H1 (cell line): ENCODE measurements around the gene KCNH1. TPM values are rescaled to one million over a fixed set of nuclear protein-coding genes. Genes with fewer than 3 reads are reported as not detected.

Experiments
- CTCF ChIA-PET: fragments of 300-600 bp; sonication (Branson Sonifier 250); formaldehyde crosslinking; loops from one replicate; lab custom pipeline; 2021; ENCODE audit not compliant: partially characterized antibody; lab: Charles Lee
- POLR2A ChIA-PET: fragments of 300-600 bp; sonication (Branson Sonifier 250); formaldehyde crosslinking; loops from one replicate; lab custom pipeline; 2021; ENCODE audit warnings: inconsistent platforms; ENCODE audit not compliant: partially characterized antibody; lab: Charles Lee
- DNase-seq, 2 experiments: peaks; one replicate each; pipeline versions ENCODE4 v3.0.0 to v3.0.0-alpha.2; 2010 to 2022; ENCODE audit warnings: low spot score in 2 of 2, low read depth in 1 of 2, mixed read lengths in 1 of 2
- FAIRE-seq: peaks from 2 replicates; lab custom pipeline; 2011; peaks lifted over from hg19 to GRCh38; lab: Jason Lieb, UNC
- H2AFZ ChIP-seq: 2 replicates; pipeline ENCODE4 v1.8.1; 2012; ENCODE audit warnings: low read length, inconsistent platforms
- H2AK5ac ChIP-seq: 2 replicates; pipeline ENCODE4 v1.6.1; 2013; ENCODE audit warnings: low read depth, low read length
- H2BK120ac ChIP-seq: replicated peaks from 2 replicates; pipeline ENCODE3; 2013; ENCODE audit warnings: low read depth, low read length, inconsistent platforms
- H2BK12ac ChIP-seq: 2 replicates; pipeline ENCODE4 v1.6.1; 2013; ENCODE audit warnings: low read depth, low read length
- H2BK15ac ChIP-seq: 2 replicates; pipeline ENCODE4 v1.6.1; 2013; ENCODE audit warnings: low read length
- H2BK20ac ChIP-seq: 2 replicates; pipeline ENCODE4 v1.6.1; 2013; ENCODE audit warnings: low read length
- H2BK5ac ChIP-seq: 2 replicates; pipeline ENCODE4 v1.6.1; 2013; ENCODE audit warnings: low read depth, low read length
- H3K14ac ChIP-seq: 2 replicates; pipeline ENCODE4 v1.6.1; 2013; ENCODE audit warnings: inconsistent platforms; ENCODE audit not compliant: insufficient read length
- H3K18ac ChIP-seq: 2 replicates; pipeline ENCODE4 v1.6.1; 2013; ENCODE audit warnings: low read length; ENCODE audit errors: extremely low read depth
- H3K23ac ChIP-seq: 2 replicates; pipeline ENCODE4 v1.6.1; 2013; ENCODE audit warnings: inconsistent platforms; ENCODE audit not compliant: insufficient read length
- H3K23me2 ChIP-seq: 2 replicates; pipeline ENCODE4 v1.6.1; 2013; ENCODE audit warnings: low read depth, low read length
- H3K27ac ChIP-seq: 2 replicates; pipeline ENCODE4 v1.6.1; 2011; ENCODE audit warnings: low read depth, low read length, inconsistent platforms
- H3K27me3 ChIP-seq, 4 experiments: replicated peaks in 1 of 4; 1 replicate in 1 of 4; 2 replicates in 3 of 4; pipeline versions ENCODE4 v1.6.1 to v1.8.1; 2011 to 2013; ENCODE audit warnings: low read length in 3 of 4, mild to moderate bottlenecking in 3 of 4, inconsistent platforms in 2 of 4, mixed read lengths in 2 of 4, moderate library complexity in 1 of 4; ENCODE audit not compliant: control insufficient read depth in 3 of 4, insufficient read depth in 3 of 4; ENCODE audit errors: extremely low read depth in 1 of 4
- H3K36me3 ChIP-seq, 4 experiments: 2 replicates each; pipeline versions ENCODE4 v1.6.1 to v1.8.1; 2011 to 2013; ENCODE audit warnings: mild to moderate bottlenecking in 4 of 4, low read length in 3 of 4, moderate library complexity in 2 of 4, control low read depth in 1 of 4, inconsistent platforms in 1 of 4; ENCODE audit not compliant: insufficient read depth in 4 of 4, control insufficient read depth in 2 of 4
- H3K4ac ChIP-seq: replicated peaks from 2 replicates; pipeline ENCODE3; 2013; ENCODE audit warnings: low read length, low read depth, mixed read lengths, inconsistent platforms; ENCODE audit not compliant: insufficient read length
- H3K4me1 ChIP-seq, 4 experiments: replicated peaks in 1 of 4; 1 replicate in 1 of 4; 2 replicates in 3 of 4; pipeline versions ENCODE4 v1.6.1 to v1.8.1; 2011 to 2013; ENCODE audit warnings: low read length in 3 of 4, inconsistent platforms in 2 of 4, mixed read lengths in 1 of 4; ENCODE audit not compliant: insufficient read depth in 4 of 4, control insufficient read depth in 3 of 4
- H3K4me2 ChIP-seq, 2 experiments: 2 replicates each; pipeline versions ENCODE4 v1.6.1 to v1.8.1; 2011 to 2013; ENCODE audit warnings: low read depth in 2 of 2, low read length in 2 of 2, control low read depth in 1 of 2, inconsistent platforms in 1 of 2, mild to moderate bottlenecking in 1 of 2; ENCODE audit not compliant: insufficient read depth in 1 of 2
- H3K4me3 ChIP-seq, 4 experiments: fragments of 200-600, 300-600 bp in 1 of 4; sonication (generic), shearing (Covaris generic), sonication (Bioruptor Twin) in 1 of 4; 2 replicates each; pipeline versions ENCODE4 v1.5.1 to v1.8.1; 2011 to 2016; ENCODE audit warnings: low read length in 4 of 4, low read depth in 3 of 4, control low read depth in 2 of 4, inconsistent platforms in 2 of 4, mild to moderate bottlenecking in 2 of 4, mixed read lengths in 1 of 4, moderate library complexity in 1 of 4; ENCODE audit not compliant: insufficient read depth in 2 of 4; ENCODE audit errors: extremely low read depth in 1 of 4
- H3K56ac ChIP-seq: replicated peaks from 2 replicates; pipeline ENCODE3; 2013; ENCODE audit warnings: low read depth, mild to moderate bottlenecking, mixed read lengths, low read length, inconsistent platforms; ENCODE audit not compliant: insufficient read length
- H3K79me1 ChIP-seq: 2 replicates; pipeline ENCODE4 v1.6.1; 2013; ENCODE audit warnings: low read depth, low read length, control low read depth
- H3K79me2 ChIP-seq, 2 experiments: 2 replicates each; pipeline versions ENCODE4 v1.6.1 to v1.8.1; 2012 to 2013; ENCODE audit warnings: low read length in 2 of 2, mild to moderate bottlenecking in 2 of 2, inconsistent platforms in 1 of 2; ENCODE audit not compliant: insufficient read depth in 2 of 2, control insufficient read depth in 1 of 2
- H3K9ac ChIP-seq, 4 experiments: replicated peaks in 1 of 4; 1 replicate in 1 of 4; 2 replicates in 3 of 4; pipeline versions ENCODE4 v1.6.1 to v1.8.1; 2011 to 2013; ENCODE audit warnings: low read depth in 3 of 4, low read length in 3 of 4, control low read depth in 2 of 4, mild to moderate bottlenecking in 2 of 4, moderate library complexity in 2 of 4, inconsistent platforms in 1 of 4; ENCODE audit errors: extremely low read depth in 1 of 4
- H3K9me3 ChIP-seq, 2 experiments: 2 replicates each; pipeline versions ENCODE4 v1.6.1 to v1.8.1; 2012 to 2013; ENCODE audit warnings: mild to moderate bottlenecking in 2 of 2, moderate library complexity in 2 of 2, control low read depth in 1 of 2, inconsistent platforms in 1 of 2, low read depth in 1 of 2, low read length in 1 of 2, mixed read lengths in 1 of 2; ENCODE audit not compliant: insufficient read depth in 2 of 2
- H4K20me1 ChIP-seq, 2 experiments: replicated peaks in 1 of 2; 2 replicates each; pipeline versions ENCODE3 to v1.8.1; 2011 to 2013; ENCODE audit warnings: inconsistent platforms in 2 of 2, low read length in 2 of 2, mild to moderate bottlenecking in 1 of 2; ENCODE audit not compliant: insufficient read depth in 2 of 2, control insufficient read depth in 1 of 2
- H4K5ac ChIP-seq: 2 replicates; pipeline ENCODE4 v1.6.1; 2013; ENCODE audit warnings: low read length, low read depth, mixed read lengths, inconsistent platforms; ENCODE audit not compliant: insufficient read length
- H4K8ac ChIP-seq: 2 replicates; pipeline ENCODE4 v1.8.0; 2013; ENCODE audit warnings: mild to moderate bottlenecking, moderate library complexity, low read length, inconsistent platforms; ENCODE audit not compliant: insufficient read depth; ENCODE audit errors: extremely low read depth
- H4K91ac ChIP-seq: replicated peaks from 2 replicates; pipeline ENCODE3; 2013; ENCODE audit warnings: low read length, mixed read lengths, inconsistent platforms; ENCODE audit not compliant: insufficient read length
- ATF3 ChIP-seq: IDR thresholded peaks from 2 replicates; pipeline ENCODE4 v1.6.1; 2011; ENCODE audit warnings: low read depth, mild to moderate bottlenecking, low read length; ENCODE audit not compliant: insufficient read depth
- BACH1 ChIP-seq: IDR thresholded peaks from 2 replicates; pipeline ENCODE4 v1.6.1; 2012; ENCODE audit warnings: low read length, improper control_type of control experiment
- CTBP2 ChIP-seq: IDR thresholded peaks from 2 replicates; pipeline ENCODE4 v1.7.0; 2011; ENCODE audit warnings: borderline replicate concordance, mild to moderate bottlenecking, moderate library complexity, mixed read lengths, low read length; ENCODE audit not compliant: insufficient read depth, insufficient read length
- EP300 ChIP-seq, 2 experiments: IDR thresholded peaks; 1 replicate in 1 of 2; 2 replicates in 1 of 2; pipeline ENCODE4 v1.6.1; 2011 to 2012; ENCODE audit warnings: low read depth in 2 of 2, low read length in 2 of 2, mild to moderate bottlenecking in 2 of 2, borderline replicate concordance in 1 of 2, inconsistent platforms in 1 of 2, moderate library complexity in 1 of 2
- EZH2 ChIP-seq: fragments of 200-600 bp; sonication (generic); IDR thresholded peaks from 2 replicates; pipeline ENCODE4 v1.7.1; 2012; ENCODE audit warnings: low read depth, mild to moderate bottlenecking, moderate library complexity, low read length, inconsistent platforms; ENCODE audit not compliant: severe bottlenecking
- FOSL1 ChIP-seq: IDR thresholded peaks from 2 replicates; pipeline ENCODE4 v1.6.1; 2011; ENCODE audit warnings: mild to moderate bottlenecking, low read depth, low read length, moderate library complexity; ENCODE audit not compliant: insufficient read depth
- MAFK ChIP-seq: IDR thresholded peaks from 2 replicates; pipeline ENCODE4 v1.6.1; 2012; ENCODE audit warnings: low read depth, mild to moderate bottlenecking, improper control_type of control experiment, low read length
- NRF1 ChIP-seq: IDR thresholded peaks from 2 replicates; pipeline ENCODE4 v1.6.1; 2011; ENCODE audit warnings: mild to moderate bottlenecking, low read depth, low read length, improper control_type of control experiment
- POLR2A ChIP-seq, 2 experiments: IDR thresholded peaks; 1 replicate in 1 of 2; 2 replicates in 1 of 2; pipeline ENCODE4 v1.6.1; 2011; ENCODE audit warnings: low read depth in 2 of 2, low read length in 2 of 2, mild to moderate bottlenecking in 2 of 2; ENCODE audit errors: control extremely low read depth in 1 of 2
- SAP30 ChIP-seq: fragments of 300-600 bp; sonication (generic); IDR thresholded peaks from 2 replicates; pipeline ENCODE4 v1.7.1; 2012; ENCODE audit warnings: low read length, moderate library complexity, mild to moderate bottlenecking, inconsistent platforms; ENCODE audit not compliant: insufficient read depth, insufficient replicate concordance
- SIRT6 ChIP-seq: IDR thresholded peaks from one replicate; pipeline ENCODE4 v1.7.1; 2012; ENCODE audit warnings: low read length, inconsistent platforms
- SP2 ChIP-seq: IDR thresholded peaks from 2 replicates; pipeline ENCODE4 v1.6.1; 2012; ENCODE audit warnings: mild to moderate bottlenecking, low read length, inconsistent platforms
- SP4 ChIP-seq: IDR thresholded peaks from 2 replicates; pipeline ENCODE4 v1.6.1; 2012; ENCODE audit warnings: low read length, inconsistent platforms
- ZNF274 ChIP-seq: IDR thresholded peaks from 2 replicates; pipeline ENCODE4 v1.7.0; 2012; ENCODE audit warnings: low read length, borderline replicate concordance; ENCODE audit errors: extremely low read depth
- WGBS, 2 experiments: shearing (Covaris generic) in 1 of 2; methylation state at CpG; one replicate each; pipeline versions ENCODE4 v1.1.6 to v1.1.7; 2013 to 2015; ENCODE audit warnings: low lambda C conversion rate in 2 of 2, mixed read lengths in 2 of 2, inconsistent platforms in 1 of 2, low coverage in 1 of 2, missing lambda C conversion rate in 1 of 2; ENCODE audit not compliant: insufficient replicate concordance in 2 of 2, insufficient coverage in 1 of 2, insufficient read length in 1 of 2; ENCODE audit errors: extremely low coverage in 1 of 2, missing lambda C conversion rate in 1 of 2; 5-methylcytosine and 5-hydroxymethylcytosine counted together
- polyA plus RNA-seq, 7 experiments: library from polyadenylated mRNA; depleted of rRNA in 3 of 7; stranded (reverse) in 5 of 7; unstranded in 2 of 7; fragments of >200 nt in 5 of 7; fragments of 200-250 nt in 2 of 7; gene quantifications; 1 replicate in 5 of 7; 2 replicates in 1 of 7; 4 replicates in 1 of 7; pipeline versions ENCODE4 v1.2.1 to v1.2.3, GENCODE V29; 2011 to 2013; ENCODE audit warnings: missing spikeins in 2 of 7, mixed read lengths in 2 of 7
- total RNA-seq: library from RNA; stranded (reverse); fragmentation: NEBNext Ultra II Directional; extraction: Animal tissue kit (Norgen Biotek cat#: 25700); gene quantifications from 2 replicates; pipeline ENCODE4 v1.2.1, GENCODE V29; 2021

Gene KCNH1
- total and polyA plus RNA-seq, 2 of the 8 experiments (the other 6 are each of a cell fraction or from before 2014, with no cell fraction given): 0.27 to 0.34 TPM

- H3K4me2 ChIP-seq: no peak overlapping the region
- H3K23ac ChIP-seq: no peak overlapping the region
- H3K18ac ChIP-seq: no peak overlapping the region
- WGBS, 2 experiments: 67% methylated on average over 1 of the region's 1 CpG; no CpG with 5 or more reads in 1 of the 2 experiments
- H3K14ac ChIP-seq: no peak overlapping the region
- no peak overlapping the region for H4K8ac ChIP-seq
- no peak overlapping the region for H2BK5ac ChIP-seq
- H3K4me1 ChIP-seq: no peaks in the 10 kb centered on the region
- H3K27ac ChIP-seq: no peak overlapping the region
- ChIA-PET POLR2A (no interaction called here), CTCF (interaction anchor here (0.8 to 1.2 kb wide), 2 partner anchors 10 to 147 kb away, joined by 3 read pairs; no protein-coding TSS in a partner anchor)
- no peak overlapping the region for H2AK5ac ChIP-seq
- DNase-seq: no peak
- peaks cover 0 to 5% of the 10 kb centered on the region in 2 experiments for H4K20me1 ChIP-seq
- no peaks in the 10 kb centered on the region for H3K79me2 ChIP-seq
- H3K9ac ChIP-seq: no peak overlapping the region
- no peak overlapping the region for H4K5ac ChIP-seq
- no peaks in the 10 kb centered on the region for H3K9me3 ChIP-seq
- no peak overlapping the region for H2BK12ac ChIP-seq
- H2BK15ac ChIP-seq: no peak overlapping the region
- no peaks in the 10 kb centered on the region for H3K36me3 ChIP-seq
- no peak for FAIRE-seq
- no peak overlapping the region for H3K56ac ChIP-seq
- H3K4me3 ChIP-seq: no peak overlapping the region
- H2BK120ac ChIP-seq: no peak overlapping the region
- H2BK20ac ChIP-seq: no peak overlapping the region
- H3K79me1 ChIP-seq: no peaks in the 10 kb centered on the region
- H4K91ac ChIP-seq: no peak overlapping the region
- TF ChIP-seq NRF1 (no peak), EP300 (IDR thresholded peaks at IDR 0.05; ENCODE audit: borderline replicate concordance in 1 of 2, low read depth in 2 of 2, low read length in 2 of 2) (no peak), EZH2 (no peak), FOSL1 (no peak), MAFK (no peak), CTBP2 (no peak), SIRT6 (no peak), SAP30 (no peak), SP4 (no peak), SP2 (no peak), POLR2A (IDR thresholded peaks at IDR 0.05; ENCODE audit: control extremely low read depth in 1 of 2, low read depth in 2 of 2, low read length in 2 of 2) (no peak), ZNF274 (no peak), ATF3 (no peak), BACH1 (no peak)
- peaks cover 0 to under 1% (median 0%) of the 10 kb centered on the region in 4 experiments; a peak in 1 of 7 replicates for H3K27me3 ChIP-seq
- no peaks in the 10 kb centered on the region; the same call in 1 of the 2 replicates for H3K23me2 ChIP-seq
- no peak overlapping the region for H2AFZ ChIP-seq
- no peak overlapping the region for H3K4ac ChIP-seq
Observed at GRCh38 chr1:210730023-210730422, 403.9 kb downstream of the KCNH1 start.
